Upper lobe of left lung (tissue), 4 donors: ENCODE data around the gene ARFGAP1.

Source experiments
- CTCF ChIP-seq, 6 experiments: fragments of 450-650 bp in 4 of 6; fragments of 200-600 bp in 2 of 6; sonication (generic) in 2 of 6; IDR thresholded peaks; one replicate each; pipeline ENCODE4 v1.5.1; 2016 to 2019; ENCODE audit warnings: antibody characterized with exemption in 6 of 6
- POLR2A ChIP-seq, 4 donors: fragments of 450-650 bp; IDR thresholded peaks; one replicate each; pipeline ENCODE4 v1.5.1; 2016 to 2017; ENCODE audit warnings: antibody characterized with exemption in 4 of 4, mild to moderate bottlenecking in 2 of 4

GRCh38 chr20:63295018-63295417 is 22.4 kb downstream of the ARFGAP1 start:
- no peak for TF ChIP-seq POLR2A (IDR thresholded peaks at IDR 0.05)
- TF ChIP-seq CTCF (IDR thresholded peaks at IDR 0.05), result no peak
